Liver (tissue), 9 donors: Measurements from ENCODE around the gene VPS37B. TPM values are rescaled to one million over a fixed set of nuclear protein-coding genes. Genes with fewer than 3 reads are reported as not detected.

Source experiments
- DNase-seq: peaks from one replicate; pipeline ENCODE4 v3.0.0-alpha.2; 2017; ENCODE audit warnings: low spot score
- H3K27ac ChIP-seq, 2 donors: one replicate each; pipeline ENCODE4 v1.7.0; 2013; ENCODE audit warnings: inconsistent platforms in 2 of 2, low read length in 2 of 2, control low read depth in 1 of 2, low read depth in 1 of 2, mild to moderate bottlenecking in 1 of 2
- H3K27me3 ChIP-seq, 4 donors: one replicate each; pipeline versions ENCODE4 v1.6.1 to v1.7.0; 2013; ENCODE audit warnings: low read length in 3 of 4, inconsistent platforms in 1 of 4, mild to moderate bottlenecking in 1 of 4, moderate library complexity in 1 of 4; ENCODE audit not compliant: control insufficient read depth in 4 of 4, insufficient read depth in 4 of 4
- H3K36me3 ChIP-seq, 4 donors: one replicate each; pipeline versions ENCODE4 v1.6.1 to v1.7.0; 2013; ENCODE audit warnings: low read length in 3 of 4, mild to moderate bottlenecking in 3 of 4, low read depth in 1 of 4, moderate library complexity in 1 of 4; ENCODE audit not compliant: control insufficient read depth in 4 of 4, insufficient read depth in 3 of 4
- H3K4me1 ChIP-seq, 4 donors: one replicate each; pipeline versions ENCODE4 v1.6.1 to v1.7.0; 2013; ENCODE audit warnings: low read length in 3 of 4, mild to moderate bottlenecking in 3 of 4, moderate library complexity in 1 of 4; ENCODE audit not compliant: control insufficient read depth in 4 of 4, insufficient read depth in 4 of 4
- H3K4me3 ChIP-seq, 3 donors: one replicate each; pipeline versions ENCODE4 v1.6.1 to v1.7.0; 2013; ENCODE audit warnings: low read length in 3 of 3, control low read depth in 1 of 3, low read depth in 1 of 3, mild to moderate bottlenecking in 1 of 3
- H3K9ac ChIP-seq, 2 donors: one replicate each; pipeline ENCODE4 v1.7.0; 2013; ENCODE audit warnings: low read length in 2 of 2, mild to moderate bottlenecking in 2 of 2, moderate library complexity in 2 of 2, control low read depth in 1 of 2, low read depth in 1 of 2
- H3K9me3 ChIP-seq, 4 donors: one replicate each; pipeline versions ENCODE4 v1.6.1 to v1.7.0; 2013; ENCODE audit warnings: low read length in 3 of 4; ENCODE audit not compliant: control insufficient read depth in 4 of 4
- EGR1 ChIP-seq, 2 donors: IDR thresholded peaks; 2 replicates each; pipeline ENCODE4 v1.6.1; 2016 to 2018; ENCODE audit warnings: antibody characterized with exemption in 2 of 2, low read depth in 2 of 2
- FOXA1 ChIP-seq: IDR thresholded peaks from 2 replicates; pipeline ENCODE4 v1.6.1; 2016; ENCODE audit warnings: antibody characterized with exemption
- FOXA2 ChIP-seq: IDR thresholded peaks from 2 replicates; pipeline ENCODE4 v1.6.1; 2016; ENCODE audit warnings: antibody characterized with exemption
- GABPA ChIP-seq, 2 donors: IDR thresholded peaks in 1 of 2; conservative IDR thresholded peaks in 1 of 2; 2 replicates each; pipeline ENCODE4 v1.6.1; 2016; ENCODE audit warnings: antibody characterized with exemption in 2 of 2, mild to moderate bottlenecking in 1 of 2, moderate library complexity in 1 of 2
- HNF4A ChIP-seq, 2 donors: conservative IDR thresholded peaks; 2 replicates each; pipeline ENCODE4 v1.6.1; 2016; ENCODE audit warnings: antibody characterized with exemption in 2 of 2, mild to moderate bottlenecking in 2 of 2
- HNF4G ChIP-seq: IDR thresholded peaks from 2 replicates; pipeline ENCODE4 v1.6.1; 2016; ENCODE audit warnings: antibody characterized with exemption
- JUND ChIP-seq, 2 donors: IDR thresholded peaks; 2 replicates each; pipeline ENCODE4 v1.6.1; 2016; ENCODE audit warnings: antibody characterized with exemption in 2 of 2
- NR2F2 ChIP-seq: IDR thresholded peaks from 2 replicates; pipeline ENCODE4 v1.6.1; 2016; ENCODE audit warnings: antibody characterized with exemption
- RAD21 ChIP-seq, 2 donors: IDR thresholded peaks; 2 replicates each; pipeline ENCODE4 v1.6.1; 2016; ENCODE audit warnings: antibody characterized with exemption in 2 of 2, mild to moderate bottlenecking in 2 of 2
- REST ChIP-seq: IDR thresholded peaks from 2 replicates; pipeline ENCODE4 v1.6.1; 2016; ENCODE audit warnings: antibody characterized with exemption, mild to moderate bottlenecking
- RXRA ChIP-seq, 2 donors: IDR thresholded peaks; 2 replicates each; pipeline ENCODE4 v1.6.1; 2017 to 2018; ENCODE audit warnings: antibody characterized with exemption in 2 of 2, mild to moderate bottlenecking in 1 of 2
- SP1 ChIP-seq: IDR thresholded peaks from 2 replicates; pipeline ENCODE4 v1.6.1; 2018; ENCODE audit warnings: antibody characterized with exemption, mild to moderate bottlenecking
- TAF1 ChIP-seq: conservative IDR thresholded peaks from 2 replicates; pipeline ENCODE4 v1.6.1; 2016; ENCODE audit warnings: antibody characterized with exemption, mild to moderate bottlenecking
- YY1 ChIP-seq: IDR thresholded peaks from 2 replicates; pipeline ENCODE4 v1.6.1; 2016; ENCODE audit warnings: antibody characterized with exemption, mild to moderate bottlenecking
- ZBTB33 ChIP-seq: IDR thresholded peaks from 2 replicates; pipeline ENCODE4 v1.6.1; 2016; ENCODE audit warnings: antibody characterized with exemption
- WGBS: extraction: QIAGEN DNeasy Blood & Tissue Kit; methylation state at CpG from one replicate; pipeline ENCODE4 v1.1.7; 2013; 5-methylcytosine and 5-hydroxymethylcytosine counted together
- polyA plus RNA-seq, 2 donors: library from polyadenylated mRNA; stranded (reverse) in 1 of 2; unstranded in 1 of 2; fragments of 200-250 nt in 1 of 2; fragments of >200 nt in 1 of 2; fragmentation: Nextera tagmentation in 1 of 2; extraction: Ambion mirVana in 1 of 2; gene quantifications; one replicate each; pipeline versions ENCODE4 v1.2.1 to v1.2.3, GENCODE V29; 2013 to 2015
- total RNA-seq, 2 donors: library from RNA; depleted of rRNA; stranded (reverse); fragments of >200 nt; gene quantifications; one replicate each; pipeline ENCODE4 v1.2.3, GENCODE V29; 2014
- donor health status: healthy.
- donor health status: healthy.
- donor health status: healthy.
- donor health status: healthy.
- donor health status: healthy.

Gene VPS37B
- total and polyA plus RNA-seq, 4 donors: 2.3 to 6.8 (median 3.8) TPM

GRCh38 chr12:122927756-122928403 is 32.0 kb upstream of the VPS37B start:
- 92% methylated on average over 11 of the region's 11 CpGs for WGBS
- TF ChIP-seq HNF4A (conservative IDR thresholded peaks at IDR 0.05) (no peak), ZBTB33 (no peak), YY1 (no peak), EGR1 (IDR thresholded peaks at IDR 0.05; ENCODE audit: low read depth in 2 of 2) (no peak), TAF1 (no peak), RAD21 (IDR thresholded peaks at IDR 0.05) (no peak), SP1 (no peak)
- no peak overlapping the region for H3K27ac ChIP-seq

GRCh38 chr12:122921917-122922316 is 26.0 kb upstream of the VPS37B start:
- WGBS: 84% methylated on average over 8 of the region's 8 CpGs
- Histone ChIP-seq H3K27me3 (no peaks in the 10 kb centered on the region), H3K27ac (no peak overlapping the region), H3K36me3 (no peaks in the 10 kb centered on the region), H3K4me1 (peaks cover 5 to 12% (median 9%) of the 10 kb centered on the region in 4 donors), H3K9ac (no peak overlapping the region), H3K4me3 (no peak overlapping the region), H3K9me3 (no peaks in the 10 kb centered on the region)
- TF ChIP-seq JUND (IDR thresholded peaks at IDR 0.05) (no peak), RXRA (IDR thresholded peaks at IDR 0.05) (no peak), TAF1 (no peak), GABPA (IDR thresholded peaks at IDR 0.05 in 1 of 2, conservative IDR thresholded peaks at IDR 0.05 in 1 of 2) (no peak), EGR1 (IDR thresholded peaks at IDR 0.05; ENCODE audit: low read depth in 2 of 2) (no peak), HNF4G (no peak), RAD21 (IDR thresholded peaks at IDR 0.05) (no peak)
- no peak for DNase-seq

More at GRCh38 chr12:122927756-122928403, 32.0 kb upstream of the VPS37B start:
- no peaks in the 10 kb centered on the region for H3K36me3 ChIP-seq
- H3K4me3 ChIP-seq: no peak overlapping the region
- H3K9ac ChIP-seq: no peak overlapping the region
- H3K4me1 ChIP-seq: peaks cover 2 to 9% (median 4%) of the 10 kb centered on the region in 4 donors
- no peaks in the 10 kb centered on the region for H3K27me3 ChIP-seq
- H3K9me3 ChIP-seq: no peaks in the 10 kb centered on the region
- DNase-seq: no peak

- Histone ChIP-seq H3K9me3 (no peaks in the 10 kb centered on the region), H3K9ac (no peak overlapping the region), H3K4me1 (peaks cover 5 to 12% (median 9%) of the 10 kb centered on the region in 4 donors), H3K4me3 (no peak overlapping the region), H3K27me3 (no peaks in the 10 kb centered on the region), H3K27ac (no peak overlapping the region), H3K36me3 (no peaks in the 10 kb centered on the region)
- TF ChIP-seq FOXA2: no peak
- TF ChIP-seq HNF4G: no peak
- no peak for TF ChIP-seq YY1
- no peak for TF ChIP-seq RAD21 (IDR thresholded peaks at IDR 0.05)
- TF ChIP-seq NR2F2: no peak
- no peak for TF ChIP-seq FOXA1
- no peak for TF ChIP-seq ZBTB33
- no peak for TF ChIP-seq SP1
- no peak for TF ChIP-seq REST
- no peak for TF ChIP-seq TAF1
- WGBS: 91% methylated on average over 5 of the region's 5 CpGs
- DNase-seq: no peak
These were observed 24.8 kb upstream of the VPS37B start for GRCh38 chr12:122920687-122921086.
